Spinal cord (tissue), 10 donors: ENCODE measurements around the gene MSI1. TPM values are rescaled to one million over a fixed set of nuclear protein-coding genes. Genes with fewer than 3 reads are reported as not detected.

Source experiments
- DNase-seq, 6 donors: peaks; one replicate each; pipeline versions ENCODE4 v3.0.0 to v3.0.0-alpha.2; 2013 to 2015; ENCODE audit warnings: low spot score in 6 of 6, low read depth in 4 of 6
- H3K27ac ChIP-seq: one replicate; pipeline ENCODE4 v1.5.1; 2013; ENCODE audit warnings: low read depth, low read length, control low read depth
- H3K27me3 ChIP-seq: one replicate; pipeline ENCODE4 v1.6.1; 2013; ENCODE audit warnings: low read length; ENCODE audit not compliant: control insufficient read depth, insufficient read depth
- H3K36me3 ChIP-seq: one replicate; pipeline ENCODE4 v1.6.1; 2013; ENCODE audit warnings: low read length; ENCODE audit not compliant: control insufficient read depth, insufficient read depth
- H3K4me1 ChIP-seq: one replicate; pipeline ENCODE4 v1.6.1; 2013; ENCODE audit warnings: low read length; ENCODE audit not compliant: control insufficient read depth, insufficient read depth
- H3K4me3 ChIP-seq: one replicate; pipeline ENCODE4 v1.5.1; 2013; ENCODE audit warnings: low read depth, low read length, control low read depth
- H3K9me3 ChIP-seq: one replicate; pipeline ENCODE4 v1.6.1; 2013; ENCODE audit warnings: low read length; ENCODE audit not compliant: control insufficient read depth, insufficient read depth
- whole genome bisulfite sequencing: methylation state at CpG from one replicate; pipeline ENCODE4 v1.1.5; 2013; ENCODE audit warnings: missing lambda C conversion rate; ENCODE audit not compliant: insufficient coverage; 5-methylcytosine and 5-hydroxymethylcytosine counted together
- polyA plus RNA-seq, 2 donors: library from polyadenylated mRNA; unstranded; fragments of 120-200 nt; gene quantifications; one replicate each; pipeline ENCODE4 v1.2.1, GENCODE V29; 2013; ENCODE audit not compliant: insufficient read length in 2 of 2
- total RNA-seq, 2 donors: library from RNA; depleted of rRNA in 1 of 2; stranded (reverse); fragments of 120-200 nt in 1 of 2; fragments of >200 nt in 1 of 2; gene quantifications; one replicate each; pipeline versions ENCODE4 v1.2.3 to v1.2.4, GENCODE V29; 2013 to 2014
- donor health status: healthy.

Gene MSI1
- total and polyA plus RNA-seq, 4 donors: 4.3 to 68.6 (median 37.7) TPM

DNA sequence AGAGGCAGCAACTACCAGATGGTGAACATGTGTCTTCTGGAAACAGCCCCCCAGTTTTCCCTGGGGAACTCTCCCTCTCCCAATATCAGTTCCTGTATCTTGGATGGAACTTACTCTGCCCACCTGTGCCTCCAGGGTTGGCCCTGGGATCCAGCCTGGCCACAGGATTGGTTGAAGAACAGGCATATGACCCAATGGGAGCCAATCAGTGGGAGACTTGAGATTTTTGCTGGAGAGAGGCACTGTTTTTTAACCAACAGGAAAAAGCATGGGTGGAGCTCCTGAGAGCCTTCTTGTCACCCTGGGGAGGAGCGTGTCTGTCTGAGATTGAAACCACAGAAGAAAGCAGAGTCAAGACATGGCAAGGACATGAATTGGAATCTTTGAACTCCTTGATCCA, 35.3 kb upstream of the MSI1 start:
- no peaks in the 10 kb centered on the region for H3K36me3 ChIP-seq
- H3K4me3 ChIP-seq: no peak overlapping the region
- H3K27me3 ChIP-seq: no peaks in the 10 kb centered on the region
- peaks cover 19% of the 10 kb centered on the region for H3K4me1 ChIP-seq
- no peak for DNase-seq
- no CpG with 5 or more reads among the region's 1 CpG for WGBS
- H3K9me3 ChIP-seq: no peaks in the 10 kb centered on the region
- no peak overlapping the region for H3K27ac ChIP-seq

- peaks cover 19% of the 10 kb centered on the region for H3K4me1 ChIP-seq
- H3K4me3 ChIP-seq: no peak overlapping the region
- DNase-seq: no peak
- H3K36me3 ChIP-seq: no peaks in the 10 kb centered on the region
- H3K27me3 ChIP-seq: no peaks in the 10 kb centered on the region
- WGBS: 71% methylated on average over 1 of the region's 3 CpGs
- no peaks in the 10 kb centered on the region for H3K9me3 ChIP-seq
- no peak overlapping the region for H3K27ac ChIP-seq
Measured at GRCh38 chr12:120403869-120404268, 34.9 kb upstream of the MSI1 start.

DNA sequence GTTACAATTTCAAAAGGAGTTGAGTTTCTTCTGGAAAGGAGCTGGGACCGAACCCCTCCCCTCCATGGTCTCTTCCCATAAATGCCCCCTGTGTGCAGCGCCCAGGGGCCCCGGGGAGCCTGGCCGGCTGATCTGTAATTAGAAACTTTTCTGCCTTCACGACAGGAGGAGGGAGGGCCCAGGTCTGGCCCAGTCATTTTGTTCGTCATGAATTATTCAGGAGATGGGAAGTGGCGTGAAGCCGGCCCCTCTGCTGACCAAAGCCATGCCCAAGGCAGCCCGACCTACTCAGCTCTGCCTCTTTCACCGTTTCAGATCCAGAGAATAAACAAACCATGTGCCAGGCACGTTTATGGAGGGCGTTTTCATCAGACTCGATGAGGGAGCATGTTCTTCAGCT, 33.3 kb upstream of the MSI1 start:
- Histone ChIP-seq H3K4me3 (no peak overlapping the region), H3K36me3 (no peaks in the 10 kb centered on the region), H3K4me1 (peaks cover 28% of the 10 kb centered on the region), H3K27ac (peak overlapping the region; percentile 67), H3K27me3 (no peaks in the 10 kb centered on the region), H3K9me3 (no peaks in the 10 kb centered on the region)
- WGBS: 10% methylated on average over 8 of the region's 13 CpGs
- DNase-seq: peak in 2 of 6 donors; percentile 49 to 72

GRCh38 chr12:120399531-120399930, 30.6 kb upstream of the MSI1 start:
- Histone ChIP-seq H3K4me3 (no peak overlapping the region), H3K9me3 (no peaks in the 10 kb centered on the region), H3K27me3 (no peaks in the 10 kb centered on the region), H3K36me3 (no peaks in the 10 kb centered on the region), H3K4me1 (peaks cover 32% of the 10 kb centered on the region), H3K27ac (no peak overlapping the region)
- WGBS: no CpG with 5 or more reads among the region's 5 CpGs
- DNase-seq: no peak

DNA sequence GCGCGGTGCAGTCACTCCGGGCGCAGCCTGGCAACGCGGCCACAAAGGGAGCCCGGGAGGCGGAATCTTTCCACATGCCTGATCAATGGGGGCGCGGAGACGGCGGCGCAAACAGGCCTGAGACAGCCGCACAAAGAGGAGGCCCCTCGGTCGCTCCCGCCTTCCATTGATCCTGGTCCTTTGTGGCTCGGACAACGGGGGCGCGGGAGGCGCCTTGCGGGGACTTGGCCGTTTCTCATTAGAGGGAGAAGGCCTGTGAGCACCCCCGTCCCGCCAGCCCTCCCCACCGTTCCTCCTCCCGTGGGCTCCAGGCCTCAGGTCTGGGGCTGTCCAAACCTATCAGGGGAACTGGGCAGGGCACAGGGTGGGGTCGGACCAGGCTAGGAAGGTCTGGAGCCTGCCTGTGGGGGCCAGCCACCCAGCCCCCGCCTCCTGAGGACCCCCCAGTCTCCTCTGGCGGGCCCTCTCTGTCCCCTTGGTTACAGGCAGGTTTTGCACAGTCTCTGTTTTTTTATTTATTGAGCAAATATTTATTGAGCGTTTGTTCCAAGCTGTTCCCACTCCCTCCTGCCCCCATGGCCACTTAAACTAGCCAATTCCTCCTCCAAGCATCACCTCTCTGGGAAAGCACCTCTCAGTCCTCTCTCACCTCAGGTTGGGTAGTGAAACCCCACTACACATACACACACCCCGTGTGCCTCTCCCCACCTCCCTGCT, 29.0 kb upstream of the MSI1 start:
- 6% methylated on average over 30 of the region's 33 CpGs for WGBS
- no peaks in the 10 kb centered on the region for H3K36me3 ChIP-seq
- H3K4me1 ChIP-seq: peaks cover 36% of the 10 kb centered on the region
- no peaks in the 10 kb centered on the region for H3K9me3 ChIP-seq
- DNase-seq: peak in 4 of 6 donors; percentile 62 to 91 (median 82)
- H3K4me3 ChIP-seq: peak overlapping the region; percentile 16
- H3K27ac ChIP-seq: peak overlapping the region; percentile 75
- H3K27me3 ChIP-seq: no peaks in the 10 kb centered on the region

DNA sequence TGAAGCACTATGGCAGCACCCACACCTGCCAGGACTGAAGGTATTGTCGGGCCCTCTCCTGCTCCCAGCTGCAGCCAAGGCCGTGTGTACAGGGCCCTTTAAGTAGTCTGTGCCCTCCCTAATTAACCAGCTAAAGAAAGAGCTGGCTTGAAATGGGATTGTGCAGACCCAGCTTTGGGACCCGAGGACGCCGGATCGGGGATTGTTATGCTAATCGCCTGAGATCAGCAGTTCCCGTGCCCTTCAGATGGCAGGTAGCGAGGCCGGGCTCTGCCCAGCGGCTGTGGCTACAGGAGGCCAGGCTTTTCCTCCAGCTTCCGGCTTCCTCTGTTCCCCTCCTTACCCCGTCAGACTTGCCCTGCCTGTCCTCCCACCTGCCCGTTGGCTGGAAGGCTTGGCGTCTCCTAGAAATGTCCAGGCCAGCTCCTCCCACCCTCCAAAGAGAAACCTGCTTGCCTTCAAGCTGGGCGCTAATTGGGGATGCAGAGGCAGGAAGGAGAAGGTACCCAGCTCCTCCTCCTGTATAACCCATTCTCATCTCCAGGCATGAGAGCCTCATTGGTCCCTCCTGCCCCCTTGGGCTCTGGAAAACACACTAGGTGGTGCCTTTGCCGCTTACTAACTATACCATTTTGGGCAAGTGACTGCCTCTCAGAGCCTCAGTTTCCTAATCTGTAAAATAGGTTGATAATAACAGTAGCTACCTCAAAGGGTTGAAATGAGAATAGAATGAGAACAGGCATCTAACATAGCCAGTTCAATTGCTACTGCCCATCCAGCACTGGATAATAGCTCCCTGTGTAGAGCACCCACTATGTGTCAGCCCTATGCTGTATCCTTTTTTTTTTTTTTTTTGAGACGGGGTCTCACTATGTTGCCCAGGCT, 25.8 kb upstream of the MSI1 start:
- H3K4me1 ChIP-seq: peaks cover 20% of the 10 kb centered on the region
- H3K36me3 ChIP-seq: no peaks in the 10 kb centered on the region
- DNase-seq: peak in 2 of 6 donors; percentile 38 to 44
- WGBS: 13% methylated on average over 15 of the region's 18 CpGs
- H3K4me3 ChIP-seq: no peak overlapping the region
- H3K27ac ChIP-seq: no peak overlapping the region
- no peaks in the 10 kb centered on the region for H3K9me3 ChIP-seq
- H3K27me3 ChIP-seq: no peaks in the 10 kb centered on the region

DNA sequence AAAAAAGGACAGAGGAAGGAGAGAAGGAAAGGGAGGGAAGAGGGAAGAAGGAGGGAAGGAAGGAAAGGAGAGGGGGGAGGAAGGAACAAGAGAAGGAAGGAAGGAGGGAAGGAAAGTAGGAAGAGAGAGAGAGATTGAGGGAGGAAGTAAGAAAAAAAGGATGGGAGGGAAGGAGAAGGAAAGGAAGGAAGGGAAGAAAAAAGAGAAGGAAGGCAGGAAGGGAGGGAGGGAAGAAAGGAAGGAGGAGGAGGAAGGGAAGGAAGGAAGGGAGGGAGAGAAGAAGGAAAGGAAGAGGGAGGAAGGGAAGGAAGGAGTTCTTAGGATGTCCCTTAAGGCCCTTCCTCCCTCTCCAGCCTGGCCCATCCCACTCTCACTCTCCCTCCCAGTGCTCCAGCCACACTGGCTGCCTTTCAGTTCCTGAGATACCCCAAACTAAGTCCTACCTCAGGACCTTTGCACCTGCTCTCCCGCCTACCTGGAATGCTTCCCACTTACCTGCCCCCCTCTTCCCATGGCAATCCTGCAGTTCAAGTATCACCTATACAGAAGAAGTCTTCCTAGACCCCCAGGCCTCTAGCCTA, 21.7 kb upstream of the MSI1 start:
- H3K4me1 ChIP-seq: peaks cover 24% of the 10 kb centered on the region
- no peak overlapping the region for H3K27ac ChIP-seq
- H3K36me3 ChIP-seq: no peaks in the 10 kb centered on the region
- no peaks in the 10 kb centered on the region for H3K9me3 ChIP-seq
- H3K27me3 ChIP-seq: no peaks in the 10 kb centered on the region
- WGBS: 94% methylated on average over 1 of the region's 1 CpG
- no peak overlapping the region for H3K4me3 ChIP-seq
- no peak for DNase-seq

DNA sequence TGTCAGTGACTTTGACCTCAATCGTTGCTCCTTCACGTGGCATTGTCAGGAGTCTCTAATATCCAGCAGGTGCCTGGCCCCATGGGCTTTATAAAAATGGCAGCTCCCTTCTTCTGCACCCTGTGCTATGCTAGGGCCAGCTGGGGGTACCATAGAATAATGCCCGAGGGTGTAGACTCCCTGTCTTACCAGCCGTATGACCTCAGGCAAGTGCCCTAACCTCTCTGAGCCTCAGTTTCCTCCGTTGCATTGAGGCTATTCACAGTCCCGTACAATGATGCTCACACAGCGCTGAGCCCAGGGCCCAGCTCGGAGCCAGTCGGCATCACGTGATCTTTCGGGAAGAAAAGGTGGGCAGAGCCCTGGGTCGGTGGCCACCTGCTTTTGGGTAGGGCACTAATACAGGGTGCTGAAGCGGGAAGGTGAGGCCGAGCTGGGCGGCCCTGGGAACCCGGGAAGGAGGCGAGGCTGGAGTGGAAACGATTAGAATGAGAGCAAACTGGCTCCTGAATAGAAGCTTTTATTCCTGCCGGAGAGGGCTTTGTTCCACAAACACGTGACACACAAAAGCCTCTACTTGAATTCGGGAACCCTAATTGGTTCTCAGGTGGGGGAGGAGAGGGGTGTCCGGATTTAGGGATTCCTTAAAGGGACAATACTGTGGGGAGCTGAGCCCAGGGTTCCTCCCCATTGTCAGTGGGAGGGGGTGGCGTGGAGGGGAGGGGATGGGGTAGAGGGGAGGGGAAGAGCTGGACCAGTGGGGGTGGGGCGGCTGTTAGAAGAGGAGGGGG, 19.9 kb upstream of the MSI1 start:
- Histone ChIP-seq H3K4me3 (peak overlapping the region; percentile 44), H3K36me3 (no peaks in the 10 kb centered on the region), H3K27ac (peak overlapping the region; percentile 52), H3K9me3 (no peaks in the 10 kb centered on the region), H3K4me1 (peaks cover 14% of the 10 kb centered on the region), H3K27me3 (no peaks in the 10 kb centered on the region)
- WGBS: 4% methylated on average over 19 of the region's 24 CpGs
- DNase-seq: peak in 2 of 6 donors; percentile 89 to 94

DNA sequence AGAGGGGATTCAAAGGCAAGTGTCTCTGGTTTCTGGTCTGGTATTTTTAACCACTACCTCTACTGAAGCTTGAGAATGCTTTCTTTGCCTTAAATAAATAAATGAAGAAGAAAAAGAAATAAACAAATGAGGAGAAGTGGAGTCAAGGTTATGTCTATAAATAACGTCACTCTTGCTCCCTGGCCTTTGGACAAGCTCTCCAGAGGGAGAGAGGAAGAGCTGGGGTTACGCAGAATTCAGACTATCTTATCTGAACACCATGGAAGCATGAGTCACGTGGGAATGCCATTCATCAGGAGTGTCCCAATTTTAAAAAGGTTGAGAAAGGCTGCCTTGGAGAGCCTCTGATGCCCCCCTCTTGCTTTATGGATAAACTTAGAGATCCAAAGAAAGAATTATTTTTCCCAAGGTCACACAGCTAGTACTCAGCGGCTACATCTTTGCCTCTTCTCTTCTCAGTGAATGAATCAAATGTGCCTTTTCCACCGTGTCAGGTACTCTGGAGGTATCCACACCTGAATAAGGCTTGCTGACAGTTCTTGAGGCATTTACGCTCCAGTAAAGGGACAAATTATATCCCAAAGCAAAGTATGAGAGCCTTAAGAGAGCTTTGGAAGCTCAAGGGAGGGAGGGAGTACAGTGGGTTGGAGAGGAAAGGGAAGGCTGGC, 12.9 kb upstream of the MSI1 start:
- Histone ChIP-seq H3K27me3 (no peaks in the 10 kb centered on the region), H3K4me1 (no peaks in the 10 kb centered on the region), H3K4me3 (no peak overlapping the region), H3K9me3 (no peaks in the 10 kb centered on the region), H3K27ac (no peak overlapping the region), H3K36me3 (no peaks in the 10 kb centered on the region)
- 72% methylated on average over 3 of the region's 6 CpGs for WGBS
- DNase-seq: no peak
